ENCODE measurements around the gene MX2. TPM values are rescaled to one million over a fixed set of nuclear protein-coding genes. Genes with fewer than 3 reads are reported as not detected.

MX2 gene
- total and polyA plus RNA-seq, 2 of the 4 experiments (the other 2 are of a cell fraction), result 0.53 to 0.54 TPM

DNA sequence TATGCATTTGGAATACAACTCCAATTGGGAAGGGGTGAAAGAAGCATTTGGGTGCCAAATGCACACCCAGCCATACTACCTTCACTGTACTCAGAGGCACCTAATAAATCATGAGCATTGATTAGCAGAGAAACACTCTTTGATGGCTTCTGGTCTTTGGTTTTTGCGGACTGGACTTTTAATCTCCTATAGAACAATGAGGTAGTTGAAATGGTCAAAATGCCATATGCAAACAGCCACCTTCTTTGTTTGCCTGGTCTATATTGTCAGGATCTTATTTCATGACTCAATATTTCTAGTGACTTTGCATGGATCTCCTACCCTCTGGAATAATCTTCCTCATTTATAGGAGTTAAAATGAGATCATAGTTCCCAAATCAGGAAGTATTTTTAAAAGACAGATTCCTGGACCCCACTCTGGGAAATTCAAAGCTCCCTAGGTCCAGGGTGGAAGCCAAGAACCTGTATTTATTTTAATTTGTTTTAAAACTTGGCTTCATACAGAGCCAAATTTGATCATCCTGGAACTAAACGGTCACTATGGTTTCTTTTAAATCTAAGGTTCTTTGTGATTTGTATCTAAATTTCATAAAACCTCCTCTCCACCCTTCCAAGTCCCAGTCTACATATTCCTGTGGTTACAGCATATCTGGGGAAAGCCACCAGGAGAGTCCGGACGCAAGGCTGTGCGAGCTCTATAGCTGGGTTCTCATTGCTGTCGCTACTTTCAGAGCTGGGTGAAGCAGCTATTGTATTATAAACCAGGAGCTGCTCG lies 36.5 kb upstream of the MX2 start:
- Histone ChIP-seq H2AK9ac (replicated peaks; ENCODE audit: low read depth, low read length, poor library complexity) (no peak overlapping the region), H3K9me1 (ENCODE audit: insufficient read depth, low read length) (no peaks in the 10 kb centered on the region), H2AK5ac (ENCODE audit: low read depth, low read length) (no peak overlapping the region), H2AFZ (replicated peaks; ENCODE audit: low read length, poor library complexity) (no peak overlapping the region), H2BK15ac (ENCODE audit: low read depth, low read length) (no peak overlapping the region), H3K9ac (ENCODE audit: low read depth, low read length) (no peak overlapping the region), H3K9me3 (ENCODE audit: control insufficient read depth, insufficient read depth, low read length) (no peaks in the 10 kb centered on the region), H4K5ac (ENCODE audit: low read depth, low read length) (no peak overlapping the region), H3K14ac (replicated peaks; ENCODE audit: low read depth, low read length) (no peak overlapping the region), H3K79me1 (ENCODE audit: low read depth in 1 of 2, low read length in 2 of 2) (no peaks in the 10 kb centered on the region), H4K91ac (ENCODE audit: insufficient read depth, low read depth, low read length) (no peak overlapping the region), H2BK120ac (ENCODE audit: low read depth, low read length) (no peak overlapping the region), H3K4me2 (ENCODE audit: low read depth, low read length) (no peak overlapping the region), H2BK20ac (ENCODE audit: low read depth, low read length) (no peak overlapping the region), H4K20me1 (ENCODE audit: insufficient read depth, low read length) (no peaks in the 10 kb centered on the region), H3K27me3 (ENCODE audit: control insufficient read depth, insufficient read depth, low read length) (peaks cover 12% of the 10 kb centered on the region; the same call in 1 of the 2 replicates), H3K27ac (ENCODE audit: insufficient read depth, low read length) (no peak overlapping the region), H2BK5ac (ENCODE audit: low read depth, low read length, poor library complexity, severe bottlenecking) (no peak overlapping the region), H3K4me3 (ENCODE audit: insufficient read depth, low read depth, low read length) (no peak overlapping the region), H3K36me3 (ENCODE audit: control insufficient read depth, insufficient read depth, low read length) (no peaks in the 10 kb centered on the region), H3K4ac (ENCODE audit: low read depth, low read length) (no peak overlapping the region), H3K56ac (ENCODE audit: extremely low read depth, insufficient read depth, low read length) (no peak overlapping the region), H3K18ac (ENCODE audit: low read depth, low read length) (no peak overlapping the region), H3K4me1 (ENCODE audit: control insufficient read depth, insufficient read depth, low read length) (no peaks in the 10 kb centered on the region), H3K23ac (ENCODE audit: low read depth, low read length) (no peak overlapping the region), H4K8ac (ENCODE audit: low read depth in 2 of 2, low read length in 2 of 2) (no peak overlapping the region)
- TF ChIP-seq MAFK (IDR thresholded peaks at IDR 0.05; ENCODE audit: low read depth, low read length), result no peak
- TF ChIP-seq CHD1 (IDR thresholded peaks at IDR 0.05; ENCODE audit: low read depth, low read length), result no peak
- TF ChIP-seq MXI1 (IDR thresholded peaks at IDR 0.05; ENCODE audit: borderline replicate concordance, low read depth, low read length), result no peak
- no peak for TF ChIP-seq POLR2A (IDR thresholded peaks at IDR 0.05; ENCODE audit: low read depth, low read length)
- TF ChIP-seq RCOR1 (IDR thresholded peaks at IDR 0.05; ENCODE audit: insufficient replicate concordance, low read length), result no peak
- TF ChIP-seq BHLHE40 (IDR thresholded peaks at IDR 0.05; ENCODE audit: low read depth, low read length), result no peak
- TF ChIP-seq, protein P1, sequence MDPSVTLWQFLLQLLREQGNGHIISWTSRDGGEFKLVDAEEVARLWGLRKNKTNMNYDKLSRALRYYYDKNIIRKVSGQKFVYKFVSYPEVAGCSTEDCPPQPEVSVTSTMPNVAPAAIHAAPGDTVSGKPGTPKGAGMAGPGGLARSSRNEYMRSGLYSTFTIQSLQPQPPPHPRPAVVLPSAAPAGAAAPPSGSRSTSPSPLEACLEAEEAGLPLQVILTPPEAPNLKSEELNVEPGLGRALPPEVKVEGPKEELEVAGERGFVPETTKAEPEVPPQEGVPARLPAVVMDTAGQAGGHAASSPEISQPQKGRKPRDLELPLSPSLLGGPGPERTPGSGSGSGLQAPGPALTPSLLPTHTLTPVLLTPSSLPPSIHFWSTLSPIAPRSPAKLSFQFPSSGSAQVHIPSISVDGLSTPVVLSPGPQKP (IDR thresholded peaks at IDR 0.05; ENCODE audit: borderline replicate concordance, low read depth, low read length), result no peak
- TF ChIP-seq, protein P2, sequence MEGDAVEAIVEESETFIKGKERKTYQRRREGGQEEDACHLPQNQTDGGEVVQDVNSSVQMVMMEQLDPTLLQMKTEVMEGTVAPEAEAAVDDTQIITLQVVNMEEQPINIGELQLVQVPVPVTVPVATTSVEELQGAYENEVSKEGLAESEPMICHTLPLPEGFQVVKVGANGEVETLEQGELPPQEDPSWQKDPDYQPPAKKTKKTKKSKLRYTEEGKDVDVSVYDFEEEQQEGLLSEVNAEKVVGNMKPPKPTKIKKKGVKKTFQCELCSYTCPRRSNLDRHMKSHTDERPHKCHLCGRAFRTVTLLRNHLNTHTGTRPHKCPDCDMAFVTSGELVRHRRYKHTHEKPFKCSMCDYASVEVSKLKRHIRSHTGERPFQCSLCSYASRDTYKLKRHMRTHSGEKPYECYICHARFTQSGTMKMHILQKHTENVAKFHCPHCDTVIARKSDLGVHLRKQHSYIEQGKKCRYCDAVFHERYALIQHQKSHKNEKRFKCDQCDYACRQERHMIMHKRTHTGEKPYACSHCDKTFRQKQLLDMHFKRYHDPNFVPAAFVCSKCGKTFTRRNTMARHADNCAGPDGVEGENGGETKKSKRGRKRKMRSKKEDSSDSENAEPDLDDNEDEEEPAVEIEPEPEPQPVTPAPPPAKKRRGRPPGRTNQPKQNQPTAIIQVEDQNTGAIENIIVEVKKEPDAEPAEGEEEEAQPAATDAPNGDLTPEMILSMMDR (conservative IDR thresholded peaks at IDR 0.05; ENCODE audit: low read depth, low read length), result no peak
- TF ChIP-seq MAZ (IDR thresholded peaks at IDR 0.05; ENCODE audit: borderline replicate concordance, low read depth, low read length), result no peak
- no peak for ATAC-seq (ENCODE audit: low read depth)
- CTCF ChIA-PET, result no interaction called here
- in situ Hi-C loops (cut with MboI; ENCODE audit: low sequenced_read_pairs), result no loop called here
- intact Hi-C loops (cut with micrococcal nuclease), result no loop called here
- dilution Hi-C loops (cut with HindIII; ENCODE audit: low sequenced_read_pairs, unreplicated experiment), result no loop called here
- no TSS peak for BruUV-seq (replicated peaks)
- no CpG with 5 or more reads among the region's 7 CpGs for WGBS, 2 experiments (ENCODE audit: extremely low coverage in 2 of 2, insufficient read length in 1 of 2)
- POLR2A ChIA-PET (ENCODE audit: unreplicated experiment), result no interaction called here
- DNase-seq, result no peak
